Ovary (tissue), 9 donors: ENCODE results near the gene PLA2G4F. TPM values are rescaled to one million over a fixed set of nuclear protein-coding genes. Genes with fewer than 3 reads are reported as not detected.

Source experiments
- DNase-seq, 5 donors: peaks; one replicate each; pipeline ENCODE4 v3.0.0-alpha.2; 2019 to 2020
- H3K27ac ChIP-seq, 2 donors: fragments of 200-600 bp; one replicate each; pipeline versions ENCODE4 v1.5.1 to v1.8.0; 2019 to 2022
- H3K27me3 ChIP-seq: fragments of 200-600 bp; one replicate; pipeline ENCODE4 v1.8.0; 2022
- H3K36me3 ChIP-seq: fragments of 200-600 bp; sonication (generic); one replicate; pipeline ENCODE4 v1.5.1; 2019
- H3K4me1 ChIP-seq: one replicate; pipeline ENCODE4 v1.8.1; 2013; ENCODE audit warnings: mild to moderate bottlenecking, moderate library complexity; ENCODE audit not compliant: insufficient read depth
- H3K4me3 ChIP-seq: fragments of 200-600 bp; sonication (generic); one replicate; pipeline ENCODE4 v1.5.1; 2017
- H3K9me3 ChIP-seq, 2 donors: fragments of 200-600 bp in 1 of 2; sonication (generic) in 1 of 2; one replicate each; pipeline versions ENCODE4 v1.5.1 to v1.8.1; 2013 to 2019; ENCODE audit warnings: mild to moderate bottlenecking in 1 of 2, moderate library complexity in 1 of 2
- CTCF ChIP-seq, 3 donors: fragments of 450-650 bp in 2 of 3; fragments of 200-600 bp in 1 of 3; IDR thresholded peaks; one replicate each; pipeline versions ENCODE4 v1.5.1 to v1.8.0; 2016 to 2022; ENCODE audit warnings: antibody characterized with exemption in 3 of 3, mild to moderate bottlenecking in 1 of 3
- EP300 ChIP-seq: sonication (generic); formaldehyde crosslinking; IDR thresholded peaks from one replicate; pipeline ENCODE4 v1.6.1; 2017; ENCODE audit warnings: antibody characterized with exemption
- POLR2A ChIP-seq: fragments of 450-650 bp; IDR thresholded peaks from one replicate; pipeline ENCODE4 v1.6.1; 2017; ENCODE audit warnings: antibody characterized with exemption, mild to moderate bottlenecking, moderate library complexity
- WGBS, 3 donors: extraction: QIAGEN DNeasy Blood & Tissue Kit in 1 of 3; methylation state at CpG; one replicate each; pipeline versions ENCODE4 v1.1.5 to v1.1.7; 2013 to 2017; 5-methylcytosine and 5-hydroxymethylcytosine counted together
- intact Hi-C, 4 donors: fragments of 100-400 bp; cut with DNase I; formaldehyde crosslinking; loops; one replicate each; pipeline versions ENCODE4 v1.11.0 to v1.15.1; 2022 to 2023
- polyA plus RNA-seq, 2 donors: library from polyadenylated mRNA; stranded (reverse); fragments of 200-250 nt in 1 of 2; fragments of 350-450 nt in 1 of 2; fragmentation: Illumina TruSeq in 1 of 2; extraction: RNeasy Lipid Tissue Mini Kit (QIAGEN cat#74804) in 1 of 2; gene quantifications; one replicate each; pipeline ENCODE4 v1.2.3, GENCODE V29; 2013 to 2014
- total RNA-seq, 7 donors: library from RNA; depleted of rRNA in 2 of 7; stranded (reverse); fragments of >200 nt in 2 of 7; fragmentation: NEBNext Ultra II Directional in 3 of 7; extraction: Animal tissue kit (Norgen Biotek cat#: 25700) in 3 of 7; gene quantifications; one replicate each; pipeline versions ENCODE4 v1.1.0 to v1.2.4, GENCODE V29; 2016 to 2023
- donor health status: DM: no; HTN: no; CAD: no; lungs with moderate emphysema.
- donor health status: DM: no; HTN: no; CAD: no.
- donor health status: Bipolar disorder and iron deficiency.
- donor health status: DM: yes; HTN: yes; CAD: no.
- donor health status: DM: no; HTN: no; CAD: no.
- donor health status: DM: yes; HTN: yes; CAD: no.

The PLA2G4F gene
- total and polyA plus RNA-seq, 9 donors: 0.07 to 0.23 (median 0.17) TPM; not detected in 5

- intact Hi-C loops: no loop called here
- no peak for DNase-seq
- no peaks in the 10 kb centered on the region for H3K36me3 ChIP-seq
- H3K4me1 ChIP-seq: no peaks in the 10 kb centered on the region
- H3K9me3 ChIP-seq: no peaks in the 10 kb centered on the region
- TF ChIP-seq POLR2A (no peak), CTCF (IDR thresholded peaks at IDR 0.05) (no peak)
- no peak overlapping the region for H3K4me3 ChIP-seq
- H3K27me3 ChIP-seq: no peaks in the 10 kb centered on the region
- WGBS, 3 donors: 84 to 87% (median 85%) methylated on average over 5 of the region's 5 CpGs
- H3K27ac ChIP-seq: no peak overlapping the region
Observed at GRCh38 chr15:42175671-42176070, 19.2 kb upstream of the PLA2G4F start.

GRCh38 chr15:42172475-42172874, 16.0 kb upstream of the PLA2G4F start:
- TF ChIP-seq POLR2A: no peak
- no peak for TF ChIP-seq EP300
- no peak for TF ChIP-seq CTCF (IDR thresholded peaks at IDR 0.05)
- H3K27ac ChIP-seq: no peak overlapping the region
- no peak overlapping the region for H3K4me3 ChIP-seq
- no peaks in the 10 kb centered on the region for H3K4me1 ChIP-seq
- no peaks in the 10 kb centered on the region for H3K9me3 ChIP-seq
- no peak for DNase-seq
- 81 to 89% (median 86%) methylated on average over 5 of the region's 5 CpGs for WGBS, 3 donors
- intact Hi-C loops: no loop called here
- H3K27me3 ChIP-seq: no peaks in the 10 kb centered on the region
- H3K36me3 ChIP-seq: no peaks in the 10 kb centered on the region

GRCh38 chr15:42171795-42172194, 15.4 kb upstream of the PLA2G4F start:
- 93 to 96% (median 96%) methylated on average over 1 of the region's 1 CpG for WGBS, 3 donors
- Histone ChIP-seq H3K36me3 (no peaks in the 10 kb centered on the region), H3K27ac (no peak overlapping the region), H3K9me3 (no peaks in the 10 kb centered on the region), H3K27me3 (no peaks in the 10 kb centered on the region), H3K4me3 (no peak overlapping the region), H3K4me1 (no peaks in the 10 kb centered on the region)
- no peak for DNase-seq
- intact Hi-C loops: no loop called here
- TF ChIP-seq EP300 (no peak), CTCF (IDR thresholded peaks at IDR 0.05) (no peak), POLR2A (no peak)

- Histone ChIP-seq H3K27ac (no peak overlapping the region), H3K4me1 (no peaks in the 10 kb centered on the region), H3K36me3 (no peaks in the 10 kb centered on the region), H3K9me3 (no peaks in the 10 kb centered on the region), H3K27me3 (no peaks in the 10 kb centered on the region), H3K4me3 (no peak overlapping the region)
- intact Hi-C loops: no loop called here
- WGBS, 3 donors: 48 to 69% (median 51%) methylated on average over 1 of the region's 1 CpG
- no peak for DNase-seq
- no peak for TF ChIP-seq EP300
Observed at GRCh38 chr15:42171122-42171521, 14.7 kb upstream of the PLA2G4F start.

DNA sequence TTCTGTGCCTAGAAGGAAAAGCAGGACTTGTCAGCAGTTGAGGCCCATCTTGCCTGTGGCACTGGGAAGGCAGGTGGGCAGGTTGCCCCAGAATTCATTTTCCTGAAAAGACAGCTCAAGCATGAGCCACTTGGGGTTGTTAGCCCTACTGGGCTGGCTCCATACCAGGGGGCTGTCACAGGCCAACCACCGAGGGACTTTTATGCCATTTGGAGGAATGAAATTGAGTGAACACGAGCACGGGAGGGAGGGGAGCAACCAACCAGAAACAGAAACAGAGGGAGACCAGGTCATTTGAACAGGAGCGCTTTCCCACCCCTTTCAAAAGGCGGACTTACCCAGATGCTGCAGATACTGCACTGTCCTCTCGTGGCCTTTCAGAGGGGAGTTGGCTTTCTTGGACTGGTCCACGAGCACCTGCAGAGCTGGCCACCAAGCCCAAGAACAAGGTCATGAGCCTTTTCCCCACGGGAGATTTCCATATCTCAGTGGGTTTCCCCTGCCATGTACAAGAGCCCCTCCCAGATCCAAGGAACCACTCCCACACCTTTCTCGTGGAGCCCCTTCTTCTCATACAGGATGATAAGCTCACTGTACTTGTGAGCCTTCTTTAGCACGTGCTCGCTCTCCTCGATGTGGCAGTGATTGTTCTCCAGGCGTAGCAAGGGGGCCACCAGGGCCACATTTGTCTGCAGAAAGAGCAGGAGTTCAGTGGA, 9.9 kb upstream of the PLA2G4F start:
- Histone ChIP-seq H3K4me3 (no peak overlapping the region), H3K36me3 (no peaks in the 10 kb centered on the region), H3K9me3 (no peaks in the 10 kb centered on the region), H3K27me3 (no peaks in the 10 kb centered on the region), H3K4me1 (no peaks in the 10 kb centered on the region), H3K27ac (no peak overlapping the region)
- intact Hi-C loops: no loop called here
- no peak for DNase-seq
- 85 to 89% (median 89%) methylated on average over 13 of the region's 13 CpGs for WGBS, 3 donors
- no peak for TF ChIP-seq EP300
- no peak for TF ChIP-seq POLR2A
- TF ChIP-seq CTCF (IDR thresholded peaks at IDR 0.05): no peak
